Endothelial cell (in vitro differentiated cells): ENCODE measurements around the gene FLOT2. TPM values are rescaled to one million over a fixed set of nuclear protein-coding genes. Genes with fewer than 3 reads are reported as not detected.
"Not testable (repeated sequence)": the region's sequence is repeated elsewhere in the genome, so short reads cannot be mapped to it uniquely, and the experiment has no call there.

Source experiments
- DNase-seq: peaks from one replicate; pipeline ENCODE4 v3.0.0; 2021; ENCODE audit warnings: low spot score
- H3K27ac Mint-ChIP-seq: one replicate; pipeline ENCODE4 v1.8.0; 2021; ENCODE audit warnings: mixed read lengths, inconsistent platforms; ENCODE audit not compliant: unreplicated experiment
- H3K27me3 Mint-ChIP-seq: one replicate; pipeline ENCODE4 v1.8.0; 2021; ENCODE audit warnings: mild to moderate bottlenecking, moderate library complexity, mixed read lengths, inconsistent platforms; ENCODE audit not compliant: unreplicated experiment
- H3K36me3 Mint-ChIP-seq: one replicate; pipeline ENCODE4 v1.8.0; 2021; ENCODE audit warnings: mild to moderate bottlenecking, low read depth, mixed read lengths, inconsistent platforms; ENCODE audit not compliant: unreplicated experiment
- H3K4me1 Mint-ChIP-seq: one replicate; pipeline ENCODE4 v1.8.0; 2021; ENCODE audit warnings: mild to moderate bottlenecking, mixed read lengths, inconsistent platforms; ENCODE audit not compliant: unreplicated experiment
- H3K4me3 Mint-ChIP-seq: one replicate; pipeline ENCODE4 v1.8.0; 2021; ENCODE audit warnings: mild to moderate bottlenecking, mixed read lengths, inconsistent platforms; ENCODE audit not compliant: unreplicated experiment
- H3K9me3 Mint-ChIP-seq: one replicate; pipeline ENCODE4 v1.8.0; 2021; ENCODE audit warnings: mixed read lengths, inconsistent platforms; ENCODE audit not compliant: unreplicated experiment
- CTCF ChIP-seq: fragments of 200-600 bp; sonication (generic); IDR thresholded peaks from one replicate; pipeline ENCODE4 v1.5.0; 2021; ENCODE audit warnings: antibody characterized with exemption; ENCODE audit not compliant: unreplicated experiment
- total RNA-seq: library from RNA; stranded (reverse); fragmentation: NEBNext Ultra II Directional; extraction: Animal tissue kit (Norgen Biotek cat#: 25700); gene quantifications from one replicate; pipeline ENCODE4 v1.2.1, GENCODE V29; 2021; ENCODE audit not compliant: unreplicated experiment

FLOT2 gene
- total RNA-seq, 1 donor from 2014 or later = 156 TPM

- no peak for DNase-seq
- Mint-ChIP-seq H3K4me1 (peaks cover 10% of the 10 kb centered on the region), H3K27ac (no peak overlapping the region), H3K27me3 (peaks cover 14% of the 10 kb centered on the region), H3K9me3 (no peaks in the 10 kb centered on the region), H3K4me3 (peak overlapping the region; percentile 42), H3K36me3 (peaks cover 55% of the 10 kb centered on the region)
- TF ChIP-seq CTCF = no peak
These were observed 9.3 kb upstream of the FLOT2 start for GRCh38 chr17:28906706-28907438.

GRCh38 chr17:28906276-28906675 lies 8.7 kb upstream of the FLOT2 start:
- Mint-ChIP-seq H3K36me3 (peaks cover 54% of the 10 kb centered on the region), H3K27ac (no peak overlapping the region), H3K27me3 (peaks cover 14% of the 10 kb centered on the region), H3K9me3 (no peaks in the 10 kb centered on the region), H3K4me1 (peaks cover 14% of the 10 kb centered on the region), H3K4me3 (peak overlapping the region; percentile 42)
- TF ChIP-seq CTCF = no peak
- no peak for DNase-seq

- Mint-ChIP-seq H3K27me3 (peaks cover 16% of the 10 kb centered on the region), H3K36me3 (peaks cover 42% of the 10 kb centered on the region), H3K4me1 (peaks cover 14% of the 10 kb centered on the region), H3K4me3 (peak overlapping the region; percentile 45), H3K27ac (peak overlapping the region; percentile 75), H3K9me3 (no peaks in the 10 kb centered on the region)
- TF ChIP-seq CTCF = no peak
- no peak for DNase-seq
These were observed 7.3 kb upstream of the FLOT2 start for GRCh38 chr17:28904800-28905199.

- H3K27ac Mint-ChIP-seq, DNase-seq, H3K9me3 Mint-ChIP-seq: not testable (repeated sequence)
- H3K36me3 Mint-ChIP-seq = peaks cover 36% of the 10 kb centered on the region
- peaks cover 18% of the 10 kb centered on the region for H3K27me3 Mint-ChIP-seq
- H3K4me3 Mint-ChIP-seq = peak overlapping the region; percentile 76
- H3K4me1 Mint-ChIP-seq = peaks cover 14% of the 10 kb centered on the region
These were observed 6.0 kb upstream of the FLOT2 start for GRCh38 chr17:28903546-28903841.

GRCh38 chr17:28902819-28903545 lies 5.4 kb upstream of the FLOT2 start, which contains the start of gene DHRS13:
TSS of gene DHRS13 (minus strand) at chr17:28903079. CDS start at chr17:28902944, 135 bp downstream.
- Mint-ChIP-seq H3K27ac (peak within 1 kb of the TSS; percentile 16), H3K36me3 (peaks cover 34% of the 10 kb centered on the region), H3K27me3 (peaks cover 18% of the 10 kb centered on the region), H3K4me3 (peak within 1 kb of the TSS; percentile 89), H3K4me1 (peaks cover 14% of the 10 kb centered on the region), H3K9me3 (no peaks in the 10 kb centered on the region)
- peak; percentile 98 for DNase-seq
- peak; percentile 99 for TF ChIP-seq CTCF
